Measurements from ENCODE around the gene ZNF804B.

Gene ZNF804B

DNA sequence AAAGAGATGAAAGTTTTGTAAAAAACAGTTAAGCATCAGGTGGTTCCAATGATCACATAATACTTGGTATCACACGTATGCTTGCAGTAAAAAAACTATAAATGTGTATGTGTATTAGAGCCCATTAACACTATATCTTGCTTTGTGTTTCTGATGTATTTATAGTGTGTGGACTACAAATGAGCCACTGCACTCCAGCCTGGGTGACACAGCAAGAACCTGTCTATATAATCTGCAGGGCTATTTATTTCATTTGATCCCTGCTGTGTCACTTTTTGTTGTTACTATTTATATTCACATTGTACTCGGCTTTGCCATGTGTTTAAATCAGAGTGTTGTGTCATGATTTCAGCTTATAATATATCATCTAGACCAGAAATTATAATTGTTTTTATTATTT is 523.8 kb downstream of the ZNF804B start:
- no peak for DNase-seq (ENCODE audit: low spot score)

- DNase-seq (ENCODE audit: low spot score): no peak
Measured at GRCh38 chr7:89308535-89308934, 549.0 kb downstream of the ZNF804B start.

- DNase-seq (ENCODE audit: low spot score): no peak
Measured at GRCh38 chr7:89311886-89312285, 552.4 kb downstream of the ZNF804B start.

DNA sequence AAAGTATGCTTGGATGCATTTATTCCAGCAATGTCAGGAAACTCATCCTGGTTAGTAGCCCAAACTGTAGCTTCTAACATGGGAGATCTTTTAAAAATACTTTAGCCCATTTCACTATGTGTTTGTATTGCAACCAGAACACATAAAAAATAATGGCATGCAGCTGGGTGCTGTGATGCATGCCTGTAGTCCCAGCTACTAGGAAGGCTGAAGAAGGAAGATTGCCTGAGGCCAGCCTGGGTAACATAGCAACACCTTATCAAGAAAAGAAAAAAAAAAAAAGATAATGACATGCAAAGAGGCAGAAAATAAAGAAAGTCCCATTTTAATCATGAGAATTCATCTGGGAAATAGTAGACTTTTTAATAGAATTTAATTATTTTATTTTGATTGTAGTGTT is 553.1 kb downstream of the ZNF804B start:
- no peak for DNase-seq (ENCODE audit: low spot score)

- DNase-seq (ENCODE audit: low spot score): no peak
Measured at GRCh38 chr7:89316584-89317251, 557.2 kb downstream of the ZNF804B start.

- no peak for DNase-seq (ENCODE audit: low spot score)
Measured at GRCh38 chr7:89332026-89332425, 572.5 kb downstream of the ZNF804B start.

- DNase-seq (ENCODE audit: low spot score): no peak
Measured at GRCh38 chr7:89334797-89335196, 575.3 kb downstream of the ZNF804B start.

DNA sequence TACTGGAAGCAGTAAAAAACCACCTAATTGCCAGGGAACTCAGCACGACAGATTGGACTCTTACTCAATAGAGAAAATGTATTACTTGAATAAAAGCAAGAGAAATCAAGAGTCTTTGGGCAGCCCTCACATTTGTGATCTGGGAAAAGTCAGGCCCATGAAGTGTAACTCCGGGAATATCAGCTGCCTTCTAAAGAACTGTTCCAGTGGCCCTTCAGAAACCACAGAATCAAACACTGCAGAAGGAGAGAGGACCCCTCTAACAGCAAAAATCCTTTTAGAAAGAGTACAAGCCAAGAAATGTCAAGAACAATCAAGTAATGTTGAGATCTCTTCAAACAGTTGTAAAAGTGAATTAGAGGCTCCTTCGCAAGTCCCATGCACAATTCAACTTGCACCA is 576.0 kb downstream of the ZNF804B start:
- DNase-seq (ENCODE audit: low spot score): no peak

DNA sequence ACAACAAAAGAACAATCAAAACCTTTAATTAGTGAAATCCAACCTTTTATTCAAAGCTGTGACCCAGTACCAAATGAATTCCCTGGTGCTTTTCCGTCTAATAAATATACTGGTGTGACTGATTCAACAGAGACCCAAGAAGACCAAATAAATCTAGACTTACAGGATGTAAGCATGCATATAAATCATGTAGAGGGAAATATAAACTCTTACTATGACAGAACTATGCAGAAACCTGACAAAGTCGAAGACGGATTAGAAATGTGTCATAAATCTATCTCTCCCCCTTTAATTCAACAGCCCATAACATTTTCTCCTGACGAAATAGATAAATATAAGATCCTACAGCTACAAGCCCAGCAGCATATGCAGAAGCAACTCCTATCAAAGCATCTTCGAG is 576.6 kb downstream of the ZNF804B start:
- DNase-seq (ENCODE audit: low spot score): no peak

- no peak for DNase-seq (ENCODE audit: low spot score)
Measured at GRCh38 chr7:89339748-89340147, 580.2 kb downstream of the ZNF804B start.

- no peak for DNase-seq (ENCODE audit: low spot score)
Measured at GRCh38 chr7:89357121-89357520, 597.6 kb downstream of the ZNF804B start.

DNA sequence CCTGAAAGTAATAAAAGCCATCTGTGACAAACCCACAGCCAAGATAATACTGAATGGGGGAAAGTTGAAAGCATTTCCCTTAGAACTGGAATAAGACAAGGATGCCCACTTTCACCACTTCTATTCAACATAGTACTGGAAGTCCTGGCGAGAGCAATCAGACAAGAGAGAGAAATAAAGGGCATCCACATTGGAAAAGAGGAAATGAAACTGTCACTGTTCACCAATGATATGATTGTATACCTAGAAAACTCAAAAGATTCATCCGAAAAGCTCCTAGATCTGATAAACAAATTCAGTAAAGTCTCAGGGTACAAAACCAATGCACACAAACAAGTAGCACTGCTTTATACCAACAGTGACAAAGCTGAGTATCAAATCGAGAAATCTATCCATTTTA is 617.7 kb downstream of the ZNF804B start:
- DNase-seq (ENCODE audit: low spot score): no peak

DNA sequence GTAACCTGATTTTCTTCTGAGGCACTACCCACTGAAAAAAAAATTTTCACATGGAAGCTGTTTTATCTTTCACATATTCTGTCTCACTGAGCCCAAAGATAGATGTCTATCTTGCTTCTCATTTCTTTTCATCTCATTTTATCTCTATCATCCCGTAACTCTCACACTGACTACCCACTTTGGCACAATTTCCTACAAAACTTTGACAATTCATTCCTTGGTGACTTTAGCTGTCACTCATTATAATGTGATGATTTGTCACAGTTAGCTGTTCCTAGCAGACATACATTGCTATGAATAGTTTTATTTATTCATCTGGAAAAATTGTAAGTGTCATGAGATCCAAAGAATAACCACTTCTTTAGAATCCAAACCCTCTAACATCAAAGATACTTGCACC is 625.9 kb downstream of the ZNF804B start:
- no peak for DNase-seq (ENCODE audit: low spot score)

Data from hepatic stellate cell (primary cell).